ENCODE data around the gene ST6GALNAC3.

The ST6GALNAC3 gene

GRCh38 chr1:76147917-76148316 is 73.4 kb downstream of the ST6GALNAC3 start:
- no peak for DNase-seq

GRCh38 chr1:76148460-76148859 is 73.9 kb downstream of the ST6GALNAC3 start:
- DNase-seq = no peak

- no peak for DNase-seq
These were observed 79.3 kb downstream of the ST6GALNAC3 start for GRCh38 chr1:76153841-76154205.

GRCh38 chr1:76154206-76154956 is 79.8 kb downstream of the ST6GALNAC3 start:
- peak; percentile 76 for DNase-seq

GRCh38 chr1:76156987-76157386 is 82.4 kb downstream of the ST6GALNAC3 start:
- no peak for DNase-seq

- DNase-seq = no peak
These were observed 83.6 kb downstream of the ST6GALNAC3 start for GRCh38 chr1:76158126-76158525.

- DNase-seq = no peak
These were observed 85.7 kb downstream of the ST6GALNAC3 start for GRCh38 chr1:76160225-76160624.

GRCh38 chr1:76161451-76161850 is 86.9 kb downstream of the ST6GALNAC3 start:
- no peak for DNase-seq

GRCh38 chr1:76162254-76162653 is 87.7 kb downstream of the ST6GALNAC3 start:
- no peak for DNase-seq

- no peak for DNase-seq
These were observed 89.6 kb downstream of the ST6GALNAC3 start for GRCh38 chr1:76164165-76164564.

- DNase-seq = no peak
These were observed 95.5 kb downstream of the ST6GALNAC3 start for GRCh38 chr1:76170084-76170483.

GRCh38 chr1:76170513-76170912 is 96.0 kb downstream of the ST6GALNAC3 start:
- DNase-seq = no peak

GRCh38 chr1:76176000-76176399 is 101.5 kb downstream of the ST6GALNAC3 start:
- DNase-seq = no peak

GRCh38 chr1:76177615-76178014 is 103.1 kb downstream of the ST6GALNAC3 start:
- DNase-seq = no peak

GRCh38 chr1:76179219-76179698 is 104.7 kb downstream of the ST6GALNAC3 start:
- DNase-seq = no peak

GRCh38 chr1:76185207-76185606 is 110.7 kb downstream of the ST6GALNAC3 start:
- no peak for DNase-seq

- no peak for DNase-seq
These were observed 112.1 kb downstream of the ST6GALNAC3 start for GRCh38 chr1:76186554-76187170.

- DNase-seq = no peak
These were observed 112.9 kb downstream of the ST6GALNAC3 start for GRCh38 chr1:76187436-76187835.

GRCh38 chr1:76189310-76189709 is 114.8 kb downstream of the ST6GALNAC3 start:
- DNase-seq = no peak

- no peak for DNase-seq
These were observed 116.3 kb downstream of the ST6GALNAC3 start for GRCh38 chr1:76190749-76191424.

- no peak for DNase-seq
These were observed 117.0 kb downstream of the ST6GALNAC3 start for GRCh38 chr1:76191561-76191960.

GRCh38 chr1:76198452-76198851 is 123.9 kb downstream of the ST6GALNAC3 start:
- no peak for DNase-seq

GRCh38 chr1:76202670-76203069 is 128.1 kb downstream of the ST6GALNAC3 start:
- DNase-seq = no peak

GRCh38 chr1:76203127-76203526 is 128.6 kb downstream of the ST6GALNAC3 start:
- no peak for DNase-seq
